ENCODE data around the gene CTTNBP2.

CTTNBP2 gene

DNA sequence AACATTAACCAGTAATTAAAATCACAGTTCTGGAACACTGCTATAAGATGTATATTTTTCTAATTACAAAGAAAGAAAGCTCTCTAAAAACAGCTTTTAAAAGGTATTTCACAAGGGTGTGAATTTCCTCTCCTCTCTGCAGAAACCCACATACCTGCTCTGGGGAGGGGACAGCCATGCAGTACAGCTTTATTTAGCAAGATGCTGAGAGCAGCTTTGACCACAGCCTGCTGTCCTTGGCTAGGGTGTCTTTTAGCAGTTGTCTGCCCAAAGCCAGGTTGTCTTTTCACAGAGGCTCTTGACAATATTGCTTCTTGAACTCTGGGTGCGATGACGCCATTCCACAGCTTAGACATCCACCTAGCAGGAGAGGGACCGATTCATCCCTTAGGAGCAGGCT lies 148.3 kb downstream of the CTTNBP2 start:
- H3K27ac ChIP-seq (replicated peaks), result no peak overlapping the region
- DNase-seq (ENCODE audit: low read depth in 1 of 2, low spot score in 1 of 2), result no peak
- H3K4me3 ChIP-seq (replicated peaks; ENCODE audit: insufficient read depth, low read length), result no peak overlapping the region
- H3K27me3 ChIP-seq (ENCODE audit: insufficient read depth, poor library complexity, severe bottlenecking), result no peaks in the 10 kb centered on the region
- TF ChIP-seq, protein P1, sequence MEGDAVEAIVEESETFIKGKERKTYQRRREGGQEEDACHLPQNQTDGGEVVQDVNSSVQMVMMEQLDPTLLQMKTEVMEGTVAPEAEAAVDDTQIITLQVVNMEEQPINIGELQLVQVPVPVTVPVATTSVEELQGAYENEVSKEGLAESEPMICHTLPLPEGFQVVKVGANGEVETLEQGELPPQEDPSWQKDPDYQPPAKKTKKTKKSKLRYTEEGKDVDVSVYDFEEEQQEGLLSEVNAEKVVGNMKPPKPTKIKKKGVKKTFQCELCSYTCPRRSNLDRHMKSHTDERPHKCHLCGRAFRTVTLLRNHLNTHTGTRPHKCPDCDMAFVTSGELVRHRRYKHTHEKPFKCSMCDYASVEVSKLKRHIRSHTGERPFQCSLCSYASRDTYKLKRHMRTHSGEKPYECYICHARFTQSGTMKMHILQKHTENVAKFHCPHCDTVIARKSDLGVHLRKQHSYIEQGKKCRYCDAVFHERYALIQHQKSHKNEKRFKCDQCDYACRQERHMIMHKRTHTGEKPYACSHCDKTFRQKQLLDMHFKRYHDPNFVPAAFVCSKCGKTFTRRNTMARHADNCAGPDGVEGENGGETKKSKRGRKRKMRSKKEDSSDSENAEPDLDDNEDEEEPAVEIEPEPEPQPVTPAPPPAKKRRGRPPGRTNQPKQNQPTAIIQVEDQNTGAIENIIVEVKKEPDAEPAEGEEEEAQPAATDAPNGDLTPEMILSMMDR (IDR thresholded peaks at IDR 0.05; ENCODE audit: insufficient read depth, low read length), result no peak
- TF ChIP-seq, protein P2, sequence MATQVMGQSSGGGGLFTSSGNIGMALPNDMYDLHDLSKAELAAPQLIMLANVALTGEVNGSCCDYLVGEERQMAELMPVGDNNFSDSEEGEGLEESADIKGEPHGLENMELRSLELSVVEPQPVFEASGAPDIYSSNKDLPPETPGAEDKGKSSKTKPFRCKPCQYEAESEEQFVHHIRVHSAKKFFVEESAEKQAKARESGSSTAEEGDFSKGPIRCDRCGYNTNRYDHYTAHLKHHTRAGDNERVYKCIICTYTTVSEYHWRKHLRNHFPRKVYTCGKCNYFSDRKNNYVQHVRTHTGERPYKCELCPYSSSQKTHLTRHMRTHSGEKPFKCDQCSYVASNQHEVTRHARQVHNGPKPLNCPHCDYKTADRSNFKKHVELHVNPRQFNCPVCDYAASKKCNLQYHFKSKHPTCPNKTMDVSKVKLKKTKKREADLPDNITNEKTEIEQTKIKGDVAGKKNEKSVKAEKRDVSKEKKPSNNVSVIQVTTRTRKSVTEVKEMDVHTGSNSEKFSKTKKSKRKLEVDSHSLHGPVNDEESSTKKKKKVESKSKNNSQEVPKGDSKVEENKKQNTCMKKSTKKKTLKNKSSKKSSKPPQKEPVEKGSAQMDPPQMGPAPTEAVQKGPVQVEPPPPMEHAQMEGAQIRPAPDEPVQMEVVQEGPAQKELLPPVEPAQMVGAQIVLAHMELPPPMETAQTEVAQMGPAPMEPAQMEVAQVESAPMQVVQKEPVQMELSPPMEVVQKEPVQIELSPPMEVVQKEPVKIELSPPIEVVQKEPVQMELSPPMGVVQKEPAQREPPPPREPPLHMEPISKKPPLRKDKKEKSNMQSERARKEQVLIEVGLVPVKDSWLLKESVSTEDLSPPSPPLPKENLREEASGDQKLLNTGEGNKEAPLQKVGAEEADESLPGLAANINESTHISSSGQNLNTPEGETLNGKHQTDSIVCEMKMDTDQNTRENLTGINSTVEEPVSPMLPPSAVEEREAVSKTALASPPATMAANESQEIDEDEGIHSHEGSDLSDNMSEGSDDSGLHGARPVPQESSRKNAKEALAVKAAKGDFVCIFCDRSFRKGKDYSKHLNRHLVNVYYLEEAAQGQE (IDR thresholded peaks at IDR 0.05; ENCODE audit: insufficient replicate concordance, low read depth), result no peak
- TF ChIP-seq SPI1 (IDR thresholded peaks at IDR 0.05; ENCODE audit: borderline replicate concordance, low read depth) (no peak), GABPA (IDR thresholded peaks at IDR 0.05; ENCODE audit: low read depth) (no peak), POLR2AphosphoS5 (IDR thresholded peaks at IDR 0.05; ENCODE audit: low read depth) (no peak)

DNA sequence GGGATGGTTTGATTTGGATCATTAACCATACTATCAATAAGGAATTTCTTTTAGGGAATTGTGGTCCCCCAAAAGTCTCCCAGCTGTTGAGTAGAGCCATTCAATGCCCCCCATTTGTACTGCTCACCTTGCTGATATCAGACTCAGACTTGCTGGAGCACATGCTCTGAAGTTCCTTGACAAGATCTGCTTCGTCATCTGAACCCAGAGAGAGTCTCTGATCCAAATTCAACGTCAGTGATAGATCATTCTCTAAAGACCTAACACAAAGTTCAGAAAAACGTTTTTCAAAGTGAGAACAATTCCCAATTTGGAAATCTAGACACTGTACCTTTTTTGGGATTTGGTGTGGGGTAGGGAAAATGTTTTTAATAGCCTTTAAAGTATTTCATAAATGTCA lies 153.9 kb downstream of the CTTNBP2 start:
- Histone ChIP-seq H3K4me3 (replicated peaks; ENCODE audit: insufficient read depth, low read length) (no peak overlapping the region), H3K27ac (replicated peaks) (no peak overlapping the region), H3K27me3 (ENCODE audit: insufficient read depth, poor library complexity, severe bottlenecking) (peaks cover 2% of the 10 kb centered on the region)
- DNase-seq (ENCODE audit: low read depth in 1 of 2, low spot score in 1 of 2), result no peak
- TF ChIP-seq SPI1 (IDR thresholded peaks at IDR 0.05; ENCODE audit: borderline replicate concordance, low read depth) (no peak), GABPA (IDR thresholded peaks at IDR 0.05; ENCODE audit: low read depth) (no peak), POLR2AphosphoS5 (IDR thresholded peaks at IDR 0.05; ENCODE audit: low read depth) (no peak)
- TF ChIP-seq, protein P1 (IDR thresholded peaks at IDR 0.05; ENCODE audit: insufficient read depth, low read length), result no peak
- TF ChIP-seq, protein P2 (IDR thresholded peaks at IDR 0.05; ENCODE audit: insufficient replicate concordance, low read depth), result no peak

DNA sequence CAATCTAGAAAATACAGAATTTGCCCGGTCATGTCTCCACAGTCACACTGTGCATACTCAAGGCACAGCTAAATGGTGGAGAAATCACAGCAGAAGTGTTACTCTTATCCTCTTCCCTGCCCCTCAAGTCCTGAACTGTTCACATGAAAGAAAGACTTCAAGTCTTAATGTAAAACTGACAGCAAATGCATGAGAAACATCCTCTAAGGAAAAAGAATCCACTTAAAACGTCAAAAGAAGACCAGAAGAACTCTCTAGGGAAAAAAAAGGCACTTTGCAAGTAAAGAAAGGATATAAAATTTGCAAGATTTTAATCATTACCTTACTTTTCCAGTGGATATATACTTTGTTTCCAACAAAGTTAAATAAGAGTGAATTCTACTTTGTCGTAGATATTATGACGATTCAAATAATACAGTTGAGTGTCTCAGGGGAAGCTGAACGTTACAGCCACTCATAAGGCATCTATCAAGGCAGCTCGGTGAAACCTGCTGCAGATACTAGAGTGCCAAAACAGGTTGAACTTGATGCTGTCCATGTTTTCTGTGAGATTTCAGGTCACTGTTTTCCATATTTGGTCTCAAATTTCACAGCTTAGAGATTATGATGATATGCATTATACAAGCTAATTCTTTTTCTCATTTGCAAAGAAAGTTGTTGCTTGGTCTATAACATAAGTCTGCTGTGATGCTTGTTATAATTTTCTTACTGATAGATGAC lies 155.0 kb downstream of the CTTNBP2 start:
- Histone ChIP-seq H3K27me3 (ENCODE audit: insufficient read depth, poor library complexity, severe bottlenecking) (peaks cover 3% of the 10 kb centered on the region), H3K27ac (replicated peaks) (no peak overlapping the region), H3K4me3 (replicated peaks; ENCODE audit: insufficient read depth, low read length) (no peak overlapping the region)
- no peak for DNase-seq (ENCODE audit: low read depth in 1 of 2, low spot score in 1 of 2)
- TF ChIP-seq, protein P1 (IDR thresholded peaks at IDR 0.05; ENCODE audit: insufficient read depth, low read length), result no peak
- TF ChIP-seq GABPA (IDR thresholded peaks at IDR 0.05; ENCODE audit: low read depth), result no peak
- TF ChIP-seq, protein P2 (IDR thresholded peaks at IDR 0.05; ENCODE audit: insufficient replicate concordance, low read depth), result no peak
- TF ChIP-seq POLR2AphosphoS5 (IDR thresholded peaks at IDR 0.05; ENCODE audit: low read depth), result no peak
- TF ChIP-seq SPI1 (IDR thresholded peaks at IDR 0.05; ENCODE audit: borderline replicate concordance, low read depth), result no peak
